Measurements from ENCODE around the gene ANGPTL7.

ANGPTL7 gene

GRCh38 chr1:11204396-11205190, 15.4 kb downstream of the ANGPTL7 start:
- no peak for DNase-seq (ENCODE audit: low read depth, low spot score)

- no peak for DNase-seq (ENCODE audit: low read depth, low spot score)
Observed at GRCh38 chr1:11207898-11208611, 18.9 kb downstream of the ANGPTL7 start.

GRCh38 chr1:11211461-11211860, 22.3 kb downstream of the ANGPTL7 start:
- DNase-seq (ENCODE audit: low read depth, low spot score), result no peak

GRCh38 chr1:11211925-11212587, 22.9 kb downstream of the ANGPTL7 start:
- DNase-seq (ENCODE audit: low read depth, low spot score), result no peak

- no peak for DNase-seq (ENCODE audit: low read depth, low spot score)
Observed at GRCh38 chr1:11214698-11215380, 25.7 kb downstream of the ANGPTL7 start.

- DNase-seq (ENCODE audit: low read depth, low spot score), result no peak
Observed at GRCh38 chr1:11215381-11216005, 26.3 kb downstream of the ANGPTL7 start.

- no peak for DNase-seq (ENCODE audit: low read depth, low spot score)
Observed at GRCh38 chr1:11216074-11216473, 26.9 kb downstream of the ANGPTL7 start.

- no peak for DNase-seq (ENCODE audit: low read depth, low spot score)
Observed at GRCh38 chr1:11227106-11228077, 38.2 kb downstream of the ANGPTL7 start.

GRCh38 chr1:11229203-11229602, 40.0 kb downstream of the ANGPTL7 start:
- DNase-seq (ENCODE audit: low read depth, low spot score), result no peak

- no peak for DNase-seq (ENCODE audit: low read depth, low spot score)
Observed at GRCh38 chr1:11233208-11233607, 44.1 kb downstream of the ANGPTL7 start.

- DNase-seq (ENCODE audit: low read depth, low spot score), result no peak
Observed at GRCh38 chr1:11237356-11237755, 48.2 kb downstream of the ANGPTL7 start.

- no peak for DNase-seq (ENCODE audit: low read depth, low spot score)
Observed at GRCh38 chr1:11238311-11238710, 49.2 kb downstream of the ANGPTL7 start.

GRCh38 chr1:11245248-11245647, 56.1 kb downstream of the ANGPTL7 start:
- no peak for DNase-seq (ENCODE audit: low read depth, low spot score)
